ENCODE results near the gene NR1I3. TPM values are rescaled to one million over a fixed set of nuclear protein-coding genes. Genes with fewer than 3 reads are reported as not detected.

The NR1I3 gene
- total RNA-seq: not detected in 2 replicates

- Mint-ChIP-seq H3K9me3 (no peaks in the 10 kb centered on the region), H3K4me1 (no peaks in the 10 kb centered on the region), H3K27ac (no peak within 1 kb of the TSS), H3K36me3 (ENCODE audit: low read depth) (no peaks in the 10 kb centered on the region), H3K27me3 (peaks cover 20% of the 10 kb centered on the region), H3K4me3 (no peak within 1 kb of the TSS)
- DNase-seq: no peak
- intact Hi-C loops (cut with micrococcal nuclease): no loop called here
Observed at GRCh38 chr1:161238039-161238473, at the start of gene NR1I3. NR1I3 (minus strand) TSS chr1:161238203; CDS start chr1:161236565, 1,638 bp downstream.

- intact Hi-C loops (cut with micrococcal nuclease): no loop called here
- no peak for DNase-seq
- H3K4me1 Mint-ChIP-seq: no peaks in the 10 kb centered on the region
- no peaks in the 10 kb centered on the region for H3K36me3 Mint-ChIP-seq (ENCODE audit: low read depth)
- H3K9me3 Mint-ChIP-seq: no peaks in the 10 kb centered on the region
- H3K27me3 Mint-ChIP-seq: peaks cover 21% of the 10 kb centered on the region
- H3K27ac Mint-ChIP-seq: no peak overlapping the region
- no peak overlapping the region for H3K4me3 Mint-ChIP-seq
Observed at GRCh38 chr1:161287482-161288054, 49.6 kb upstream of the NR1I3 start.

- Mint-ChIP-seq H3K4me3 (no peak overlapping the region), H3K36me3 (ENCODE audit: low read depth) (no peaks in the 10 kb centered on the region), H3K4me1 (no peaks in the 10 kb centered on the region), H3K27me3 (peaks cover 22% of the 10 kb centered on the region), H3K9me3 (no peaks in the 10 kb centered on the region), H3K27ac (no peak overlapping the region)
- intact Hi-C loops (cut with micrococcal nuclease): no loop called here
- DNase-seq: no peak
Observed at GRCh38 chr1:161285521-161285920, 47.5 kb upstream of the NR1I3 start.

GRCh38 chr1:161285113-161285512 lies 47.1 kb upstream of the NR1I3 start:
- Mint-ChIP-seq H3K36me3 (ENCODE audit: low read depth) (no peaks in the 10 kb centered on the region), H3K4me1 (no peaks in the 10 kb centered on the region), H3K9me3 (no peaks in the 10 kb centered on the region), H3K27me3 (peaks cover 24% of the 10 kb centered on the region), H3K27ac (no peak overlapping the region), H3K4me3 (no peak overlapping the region)
- DNase-seq: no peak
- intact Hi-C loops (cut with micrococcal nuclease): no loop called here

GRCh38 chr1:161282991-161283390 lies 45.0 kb upstream of the NR1I3 start:
- no peak for DNase-seq
- H3K4me3 Mint-ChIP-seq: no peak overlapping the region
- intact Hi-C loops (cut with micrococcal nuclease): no loop called here
- no peaks in the 10 kb centered on the region for H3K36me3 Mint-ChIP-seq (ENCODE audit: low read depth)
- H3K27ac Mint-ChIP-seq: no peak overlapping the region
- H3K9me3 Mint-ChIP-seq: no peaks in the 10 kb centered on the region
- H3K27me3 Mint-ChIP-seq: peaks cover 30% of the 10 kb centered on the region
- H3K4me1 Mint-ChIP-seq: no peaks in the 10 kb centered on the region

- intact Hi-C loops (cut with micrococcal nuclease): no loop called here
- Mint-ChIP-seq H3K27me3 (peaks cover 31% of the 10 kb centered on the region), H3K4me1 (no peaks in the 10 kb centered on the region), H3K9me3 (no peaks in the 10 kb centered on the region), H3K27ac (no peak overlapping the region), H3K4me3 (no peak overlapping the region), H3K36me3 (ENCODE audit: low read depth) (no peaks in the 10 kb centered on the region)
- no peak for DNase-seq
Observed at GRCh38 chr1:161274874-161275273, 36.9 kb upstream of the NR1I3 start.

GRCh38 chr1:161273402-161273801 lies 35.4 kb upstream of the NR1I3 start:
- Mint-ChIP-seq H3K4me3 (no peak overlapping the region), H3K4me1 (no peaks in the 10 kb centered on the region), H3K27ac (no peak overlapping the region), H3K36me3 (ENCODE audit: low read depth) (no peaks in the 10 kb centered on the region), H3K9me3 (no peaks in the 10 kb centered on the region), H3K27me3 (peaks cover 29% of the 10 kb centered on the region)
- DNase-seq: no peak
- intact Hi-C loops (cut with micrococcal nuclease): no loop called here

GRCh38 chr1:161267321-161267720 lies 29.3 kb upstream of the NR1I3 start:
- H3K27me3 Mint-ChIP-seq: peaks cover 20% of the 10 kb centered on the region
- no peak overlapping the region for H3K4me3 Mint-ChIP-seq
- H3K9me3 Mint-ChIP-seq: no peaks in the 10 kb centered on the region
- no peak for DNase-seq
- intact Hi-C loops (cut with micrococcal nuclease): no loop called here
- no peaks in the 10 kb centered on the region for H3K4me1 Mint-ChIP-seq
- no peaks in the 10 kb centered on the region for H3K36me3 Mint-ChIP-seq (ENCODE audit: low read depth)
- no peak overlapping the region for H3K27ac Mint-ChIP-seq

- Mint-ChIP-seq H3K4me3 (no peak overlapping the region), H3K27ac (no peak overlapping the region), H3K36me3 (ENCODE audit: low read depth) (no peaks in the 10 kb centered on the region), H3K9me3 (no peaks in the 10 kb centered on the region), H3K4me1 (no peaks in the 10 kb centered on the region), H3K27me3 (peaks cover 21% of the 10 kb centered on the region)
- DNase-seq: no peak
- intact Hi-C loops (cut with micrococcal nuclease): no loop called here
Observed at GRCh38 chr1:161266836-161267235, 28.8 kb upstream of the NR1I3 start.

GRCh38 chr1:161266202-161266601 lies 28.2 kb upstream of the NR1I3 start:
- DNase-seq: no peak
- H3K27ac Mint-ChIP-seq: no peak overlapping the region
- H3K4me1 Mint-ChIP-seq: no peaks in the 10 kb centered on the region
- H3K27me3 Mint-ChIP-seq: peaks cover 25% of the 10 kb centered on the region
- no peaks in the 10 kb centered on the region for H3K9me3 Mint-ChIP-seq
- no peaks in the 10 kb centered on the region for H3K36me3 Mint-ChIP-seq (ENCODE audit: low read depth)
- intact Hi-C loops (cut with micrococcal nuclease): no loop called here
- no peak overlapping the region for H3K4me3 Mint-ChIP-seq

GRCh38 chr1:161265305-161265704 lies 27.3 kb upstream of the NR1I3 start:
- peaks cover 34% of the 10 kb centered on the region for H3K27me3 Mint-ChIP-seq
- no peak for DNase-seq
- H3K27ac Mint-ChIP-seq: no peak overlapping the region
- H3K4me3 Mint-ChIP-seq: no peak overlapping the region
- no peaks in the 10 kb centered on the region for H3K9me3 Mint-ChIP-seq
- intact Hi-C loops (cut with micrococcal nuclease): no loop called here
- no peaks in the 10 kb centered on the region for H3K36me3 Mint-ChIP-seq (ENCODE audit: low read depth)
- no peaks in the 10 kb centered on the region for H3K4me1 Mint-ChIP-seq

GRCh38 chr1:161261261-161262235 lies 23.5 kb upstream of the NR1I3 start:
- Mint-ChIP-seq H3K27ac (no peak overlapping the region), H3K4me3 (no peak overlapping the region), H3K9me3 (peaks cover 18% of the 10 kb centered on the region), H3K4me1 (peaks cover 9% of the 10 kb centered on the region), H3K27me3 (peaks cover 60% of the 10 kb centered on the region), H3K36me3 (ENCODE audit: low read depth) (peaks cover 11% of the 10 kb centered on the region)
- no peak for DNase-seq
- intact Hi-C loops (cut with micrococcal nuclease): no loop called here

- no peak for DNase-seq
- Mint-ChIP-seq H3K27ac (no peak overlapping the region), H3K4me1 (peaks cover 9% of the 10 kb centered on the region), H3K4me3 (no peak overlapping the region), H3K9me3 (peaks cover 24% of the 10 kb centered on the region), H3K36me3 (ENCODE audit: low read depth) (peaks cover 11% of the 10 kb centered on the region), H3K27me3 (peaks cover 61% of the 10 kb centered on the region)
- intact Hi-C loops (cut with micrococcal nuclease): no loop called here
Observed at GRCh38 chr1:161260376-161261260, 22.6 kb upstream of the NR1I3 start.

GRCh38 chr1:161259765-161260164 lies 21.8 kb upstream of the NR1I3 start:
- no peak overlapping the region for H3K27ac Mint-ChIP-seq
- DNase-seq: no peak
- peaks cover 27% of the 10 kb centered on the region for H3K9me3 Mint-ChIP-seq
- intact Hi-C loops (cut with micrococcal nuclease): no loop called here
- peaks cover 62% of the 10 kb centered on the region for H3K27me3 Mint-ChIP-seq
- H3K4me3 Mint-ChIP-seq: peak overlapping the region; percentile 74
- H3K36me3 Mint-ChIP-seq (ENCODE audit: low read depth): peaks cover 11% of the 10 kb centered on the region
- peaks cover 9% of the 10 kb centered on the region for H3K4me1 Mint-ChIP-seq

All from activated CD4-positive, alpha-beta T cell treated with anti-CD3 and anti-CD28 coated beads, Interleukin-2, amount 10 ng/mL, durations not matched to agents 24 days and 14 days (primary cell).